BLaER1 treated with 17β-estradiol and CSF1 and Interleukin-3, amounts not matched to agents 10 nM and 100 nM (cell line): ENCODE data around the gene TMTC2.

ENCODE experiments used
- H3K27ac ChIP-seq, 11 experiments: shearing (Covaris generic); formaldehyde crosslinking; 2 replicates each; pipeline ENCODE4 v1.8.1; 2022
- H3K27me3 ChIP-seq, 11 experiments: shearing (Covaris generic); formaldehyde crosslinking; 2 replicates each; pipeline ENCODE4 v1.8.1; 2022
- H3K36me3 ChIP-seq, 11 experiments: shearing (Covaris generic); formaldehyde crosslinking; 2 replicates each; pipeline ENCODE4 v1.8.1; 2022
- H3K4me1 ChIP-seq, 10 experiments: shearing (Covaris generic); formaldehyde crosslinking; 2 replicates each; pipeline ENCODE4 v1.8.1; 2022
- H3K4me2 ChIP-seq, 11 experiments: shearing (Covaris generic); formaldehyde crosslinking; 2 replicates each; pipeline ENCODE4 v1.8.1; 2022
- H3K4me3 ChIP-seq, 10 experiments: shearing (Covaris generic); formaldehyde crosslinking; 2 replicates each; pipeline ENCODE4 v1.8.1; 2022
- H3K9ac ChIP-seq, 11 experiments: shearing (Covaris generic); formaldehyde crosslinking; 2 replicates each; pipeline ENCODE4 v1.8.1; 2022
- H3K9me3 ChIP-seq, 11 experiments: shearing (Covaris generic); formaldehyde crosslinking; replicated peaks in 1 of 11; 2 replicates each; pipeline ENCODE4 v1.8.1; 2022
- H4K20me1 ChIP-seq, 11 experiments: shearing (Covaris generic); formaldehyde crosslinking; 2 replicates each; pipeline ENCODE4 v1.8.1; 2022
- Cebpa-rat ChIP-seq, 11 experiments: shearing (Covaris generic); IDR thresholded peaks; 2 replicates each; pipeline ENCODE4 v1.8.1; 2022

TMTC2 gene

DNA sequence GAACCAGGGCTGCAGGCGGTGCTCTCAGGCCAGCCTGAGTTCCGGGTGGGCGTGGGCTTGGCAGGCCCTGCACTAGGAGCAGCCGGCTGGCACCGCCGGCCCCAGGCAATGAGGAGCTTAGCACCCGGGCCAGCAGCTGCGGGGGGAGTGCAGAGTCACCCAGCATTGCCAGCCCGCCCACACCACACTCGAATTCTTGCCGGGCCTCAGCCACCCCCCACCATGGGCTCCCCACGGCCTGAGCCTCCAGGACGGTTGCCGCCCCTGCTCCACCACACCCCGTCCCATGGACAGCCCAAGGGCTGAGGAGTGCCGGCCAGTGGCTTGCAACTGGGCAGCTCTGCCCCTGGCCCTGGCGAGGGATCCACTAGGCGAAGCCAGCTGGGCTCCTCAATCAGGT lies 453.4 kb downstream of the TMTC2 start:
- no peaks in the 10 kb centered on the region for H3K4me1 ChIP-seq
- H3K9me3 ChIP-seq: peaks cover 0 to 12% (median 7%) of the 10 kb centered on the region in 11 experiments; a peak in 18 of 22 replicates
- no peak overlapping the region for H3K27ac ChIP-seq
- H3K4me2 ChIP-seq: no peak overlapping the region
- H3K27me3 ChIP-seq: no peaks in the 10 kb centered on the region
- no peaks in the 10 kb centered on the region for H4K20me1 ChIP-seq
- no peak for TF ChIP-seq Cebpa-rat (IDR thresholded peaks at IDR 0.05)
- H3K9ac ChIP-seq: no peak overlapping the region
- H3K4me3 ChIP-seq: no peak overlapping the region
- H3K36me3 ChIP-seq: no peaks in the 10 kb centered on the region

DNA sequence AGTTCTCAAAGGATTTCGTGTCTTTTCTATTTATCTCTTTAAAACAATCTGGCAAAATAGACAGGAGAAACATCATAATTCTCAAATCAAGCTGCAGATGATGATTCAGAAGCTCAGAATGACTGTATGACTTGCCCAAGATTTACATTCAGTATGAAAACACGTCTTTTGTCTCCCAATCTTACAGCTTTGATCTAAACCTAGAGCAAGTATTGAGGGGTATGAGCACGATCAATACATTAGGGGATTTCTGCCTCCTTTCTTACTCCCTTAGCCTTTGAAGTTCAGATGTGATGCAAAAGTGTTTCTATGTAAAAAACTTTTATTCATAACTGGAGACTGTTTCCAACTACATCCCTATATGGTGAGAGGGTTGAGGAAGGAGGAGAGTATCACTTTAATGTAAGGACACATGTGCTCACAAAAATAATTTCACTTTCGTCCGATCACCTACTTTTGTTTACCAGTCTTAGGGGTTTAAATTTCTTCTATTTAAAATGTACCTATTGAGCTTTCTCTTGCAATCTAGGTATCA lies 454.8 kb downstream of the TMTC2 start:
- Histone ChIP-seq H3K27ac (no peak overlapping the region), H3K9ac (no peak overlapping the region), H3K4me3 (no peak overlapping the region), H3K9me3 (peaks cover 0 to 12% (median 7%) of the 10 kb centered on the region in 11 experiments; a peak in 18 of 22 replicates), H4K20me1 (no peaks in the 10 kb centered on the region), H3K4me1 (no peaks in the 10 kb centered on the region), H3K4me2 (no peak overlapping the region), H3K27me3 (no peaks in the 10 kb centered on the region), H3K36me3 (no peaks in the 10 kb centered on the region)
- no peak for TF ChIP-seq Cebpa-rat (IDR thresholded peaks at IDR 0.05)

DNA sequence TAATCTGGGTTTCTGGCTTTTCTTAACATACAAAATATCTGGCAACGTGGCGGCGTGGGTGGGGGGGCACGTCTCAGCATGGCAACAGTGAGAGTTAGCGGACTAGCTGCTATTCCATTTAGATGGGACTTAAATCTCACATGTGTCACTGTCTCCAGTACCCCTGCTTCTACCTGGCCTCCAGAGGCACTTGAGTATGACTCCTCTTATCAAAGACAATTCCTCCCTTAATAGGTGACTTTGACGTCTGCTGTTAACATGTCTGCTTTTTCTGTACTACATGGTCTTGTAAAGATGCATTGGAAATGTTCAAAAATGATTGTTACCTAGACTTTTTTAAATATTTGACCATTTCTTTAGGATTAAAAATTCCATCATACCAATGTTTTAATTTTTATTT lies 456.2 kb downstream of the TMTC2 start:
- H3K4me2 ChIP-seq: no peak overlapping the region
- H3K27ac ChIP-seq: no peak overlapping the region
- H3K4me1 ChIP-seq: no peaks in the 10 kb centered on the region
- no peak overlapping the region for H3K9ac ChIP-seq
- no peaks in the 10 kb centered on the region for H4K20me1 ChIP-seq
- no peak overlapping the region for H3K4me3 ChIP-seq
- TF ChIP-seq Cebpa-rat (IDR thresholded peaks at IDR 0.05): no peak
- H3K9me3 ChIP-seq: peaks cover 0 to 12% (median 7%) of the 10 kb centered on the region in 11 experiments; a peak in 18 of 22 replicates
- no peaks in the 10 kb centered on the region for H3K27me3 ChIP-seq
- H3K36me3 ChIP-seq: no peaks in the 10 kb centered on the region

DNA sequence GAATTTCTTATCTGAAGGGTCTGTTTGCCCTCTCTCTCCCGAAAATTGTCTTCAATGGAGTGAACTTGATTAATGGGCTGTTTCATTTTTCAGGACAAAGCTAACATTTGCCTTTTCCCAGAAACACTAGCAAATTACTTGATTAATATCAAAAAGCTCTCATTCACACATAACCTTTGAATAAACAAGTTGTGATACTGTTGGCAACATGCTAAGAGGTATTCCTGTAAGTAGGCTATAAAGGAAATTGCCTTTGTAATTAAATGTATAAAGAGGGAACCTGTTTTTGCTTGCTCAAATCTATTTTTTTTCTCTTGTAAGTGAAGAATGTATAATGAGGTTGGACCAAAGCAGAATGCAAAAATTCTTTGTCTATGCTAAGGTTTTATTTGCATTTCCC lies 457.2 kb downstream of the TMTC2 start:
- Histone ChIP-seq H3K9me3 (peaks cover 0 to 12% (median 7%) of the 10 kb centered on the region in 11 experiments; a peak in 18 of 22 replicates), H3K27me3 (no peaks in the 10 kb centered on the region), H3K27ac (no peak overlapping the region), H4K20me1 (no peaks in the 10 kb centered on the region), H3K36me3 (no peaks in the 10 kb centered on the region), H3K4me3 (no peak overlapping the region), H3K9ac (no peak overlapping the region), H3K4me2 (no peak overlapping the region), H3K4me1 (no peaks in the 10 kb centered on the region)
- TF ChIP-seq Cebpa-rat (IDR thresholded peaks at IDR 0.05): no peak

DNA sequence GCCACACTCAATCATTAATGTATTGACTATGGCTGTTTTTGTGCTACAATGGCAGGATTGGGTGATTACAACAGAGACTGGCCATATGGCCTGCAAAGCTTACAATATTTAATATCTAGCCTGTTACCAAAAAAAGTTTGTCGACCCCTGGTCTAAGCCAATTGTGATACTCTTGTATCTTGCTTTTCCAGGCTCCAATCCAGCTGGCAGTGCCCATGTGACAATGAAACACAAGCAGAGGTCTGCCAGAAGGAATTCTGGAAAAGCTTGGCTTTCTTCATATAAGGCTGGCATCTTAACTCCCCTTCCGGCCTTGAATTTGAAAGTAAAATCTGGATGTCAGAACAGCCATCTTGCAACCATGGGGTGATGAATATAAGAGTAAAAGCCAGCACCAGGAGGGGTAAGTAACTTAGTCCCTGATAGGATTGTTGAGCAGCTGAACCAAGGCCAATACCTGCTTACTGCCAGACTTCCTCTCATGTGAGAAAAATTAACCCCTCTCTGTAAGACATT lies 458.7 kb downstream of the TMTC2 start:
- H3K27me3 ChIP-seq: no peaks in the 10 kb centered on the region
- H3K36me3 ChIP-seq: no peaks in the 10 kb centered on the region
- H3K4me3 ChIP-seq: no peak overlapping the region
- no peaks in the 10 kb centered on the region for H3K4me1 ChIP-seq
- H4K20me1 ChIP-seq: no peaks in the 10 kb centered on the region
- H3K27ac ChIP-seq: no peak overlapping the region
- no peak overlapping the region for H3K9ac ChIP-seq
- TF ChIP-seq Cebpa-rat (IDR thresholded peaks at IDR 0.05): no peak
- peaks cover 0 to 4% (median 0%) of the 10 kb centered on the region in 11 experiments; a peak in 8 of 22 replicates for H3K9me3 ChIP-seq
- H3K4me2 ChIP-seq: no peak overlapping the region

DNA sequence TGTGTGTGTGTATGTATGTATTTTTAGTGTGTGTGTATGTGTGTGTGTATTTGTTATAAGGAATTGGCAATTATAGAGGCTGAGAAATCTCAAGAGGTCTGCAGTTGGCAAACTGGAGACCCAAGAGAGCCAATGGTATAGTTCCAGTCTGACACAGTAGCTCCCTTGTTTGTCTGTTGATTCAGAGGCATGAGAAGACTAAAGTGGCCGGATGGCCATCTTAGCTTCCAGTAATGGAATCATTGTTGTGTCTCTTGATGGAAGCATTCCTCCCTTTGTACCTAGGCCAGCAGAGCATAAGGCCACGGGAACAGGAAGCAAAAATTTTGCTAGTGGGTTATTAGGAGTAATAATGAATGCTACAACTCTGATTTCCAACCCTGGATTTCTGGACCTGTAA lies 460.6 kb downstream of the TMTC2 start:
- no peaks in the 10 kb centered on the region for H3K36me3 ChIP-seq
- no peak for TF ChIP-seq Cebpa-rat (IDR thresholded peaks at IDR 0.05)

DNA sequence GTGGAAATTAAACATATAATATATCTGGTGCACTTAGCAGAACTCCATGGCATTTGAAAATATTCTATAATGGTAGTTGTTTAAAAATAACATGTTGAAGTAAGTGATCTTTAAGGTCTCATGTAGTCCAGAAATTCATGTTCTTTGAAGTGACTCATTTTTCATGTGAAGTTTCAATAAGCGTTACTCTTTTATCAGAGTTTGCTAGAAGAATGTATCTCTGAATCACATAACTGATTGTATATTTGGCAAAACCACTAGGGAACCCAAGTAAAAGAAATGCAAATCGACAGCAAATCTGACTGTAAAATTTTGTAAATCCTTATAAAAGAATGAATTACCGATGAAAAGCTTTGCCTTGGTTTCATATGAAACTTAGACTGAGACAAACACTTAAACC lies 463.3 kb downstream of the TMTC2 start:
- H3K9ac ChIP-seq: no peak overlapping the region
- no peaks in the 10 kb centered on the region for H3K4me1 ChIP-seq
- TF ChIP-seq Cebpa-rat (IDR thresholded peaks at IDR 0.05): no peak
- no peak overlapping the region for H3K27ac ChIP-seq
- no peak overlapping the region for H3K4me3 ChIP-seq
- no peaks in the 10 kb centered on the region for H4K20me1 ChIP-seq
- H3K27me3 ChIP-seq: no peaks in the 10 kb centered on the region
- no peaks in the 10 kb centered on the region for H3K36me3 ChIP-seq
- no peaks in the 10 kb centered on the region for H3K9me3 ChIP-seq
- H3K4me2 ChIP-seq: no peak overlapping the region

More for the DNA sequence above, 460.6 kb downstream of the TMTC2 start:
- no peaks in the 10 kb centered on the region for H4K20me1 ChIP-seq
- no peak overlapping the region for H3K4me3 ChIP-seq
- H3K9ac ChIP-seq: no peak overlapping the region
- no peak overlapping the region for H3K4me2 ChIP-seq
- H3K27ac ChIP-seq: no peak overlapping the region
- no peaks in the 10 kb centered on the region for H3K4me1 ChIP-seq
- H3K27me3 ChIP-seq: no peaks in the 10 kb centered on the region
- no peaks in the 10 kb centered on the region for H3K9me3 ChIP-seq

DNA sequence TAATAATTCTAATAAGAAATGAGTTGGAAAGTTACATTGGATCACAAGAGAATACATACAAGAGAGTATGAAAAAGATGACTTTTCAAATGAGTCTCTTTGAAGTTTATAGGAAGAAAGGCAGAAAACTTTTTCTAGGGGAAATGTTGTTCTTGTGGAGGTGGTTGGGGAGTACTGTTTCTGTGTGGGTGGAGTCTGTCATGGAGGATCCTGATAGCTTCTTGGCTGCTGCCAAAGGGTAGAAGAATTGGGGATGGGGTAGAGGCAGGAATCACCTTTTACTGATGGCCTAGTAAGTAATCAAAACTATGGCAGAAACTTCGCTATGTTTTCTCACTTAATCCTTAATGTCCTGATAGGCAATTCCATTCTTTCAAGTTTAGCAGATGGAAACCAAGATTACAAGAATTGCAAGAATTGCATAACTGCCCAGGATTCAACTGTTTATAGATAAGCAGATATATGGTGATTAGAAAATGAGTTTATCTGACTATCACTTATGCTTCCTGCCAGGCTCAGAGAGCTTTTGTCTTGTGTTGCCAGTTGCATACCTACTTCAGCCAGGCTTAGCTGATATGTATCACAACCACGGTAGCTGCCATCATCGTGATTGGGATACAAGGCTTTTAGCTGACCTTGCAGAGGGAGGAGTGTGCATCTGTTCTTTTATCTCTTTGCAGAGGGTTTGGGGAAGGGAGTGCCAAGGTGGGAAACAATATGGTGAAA lies 463.9 kb downstream of the TMTC2 start:
- H3K36me3 ChIP-seq: no peaks in the 10 kb centered on the region
- H3K4me1 ChIP-seq: no peaks in the 10 kb centered on the region
- no peaks in the 10 kb centered on the region for H3K27me3 ChIP-seq
- H3K4me2 ChIP-seq: no peak overlapping the region
- no peak overlapping the region for H3K27ac ChIP-seq
- H4K20me1 ChIP-seq: no peaks in the 10 kb centered on the region
- H3K9ac ChIP-seq: no peak overlapping the region
- H3K9me3 ChIP-seq: no peaks in the 10 kb centered on the region
- no peak for TF ChIP-seq Cebpa-rat (IDR thresholded peaks at IDR 0.05)
- no peak overlapping the region for H3K4me3 ChIP-seq

DNA sequence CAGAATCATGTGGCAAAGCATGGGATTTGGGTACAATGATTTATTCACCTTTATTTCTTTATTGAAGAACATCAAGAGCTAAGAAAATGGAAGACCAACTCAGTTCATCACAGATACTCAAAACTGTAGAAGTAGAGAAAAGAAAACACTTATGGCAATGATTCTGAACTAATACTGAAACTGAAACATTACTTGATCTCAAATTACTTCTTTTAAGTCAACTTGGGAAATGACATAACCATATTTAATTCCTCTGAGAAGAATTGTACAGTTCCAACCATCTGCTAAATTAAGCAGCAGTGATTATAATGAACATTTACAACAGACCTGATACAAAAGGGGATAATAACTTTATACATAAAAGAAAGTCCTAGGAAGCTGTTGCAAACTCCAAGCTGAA lies 466.5 kb downstream of the TMTC2 start:
- H3K4me1 ChIP-seq: no peaks in the 10 kb centered on the region
- H3K36me3 ChIP-seq: no peaks in the 10 kb centered on the region
- H4K20me1 ChIP-seq: no peaks in the 10 kb centered on the region
- no peaks in the 10 kb centered on the region for H3K9me3 ChIP-seq
- H3K9ac ChIP-seq: no peak overlapping the region
- no peak overlapping the region for H3K4me3 ChIP-seq
- TF ChIP-seq Cebpa-rat (IDR thresholded peaks at IDR 0.05): no peak
- H3K4me2 ChIP-seq: no peak overlapping the region
- no peak overlapping the region for H3K27ac ChIP-seq
- H3K27me3 ChIP-seq: no peaks in the 10 kb centered on the region

DNA sequence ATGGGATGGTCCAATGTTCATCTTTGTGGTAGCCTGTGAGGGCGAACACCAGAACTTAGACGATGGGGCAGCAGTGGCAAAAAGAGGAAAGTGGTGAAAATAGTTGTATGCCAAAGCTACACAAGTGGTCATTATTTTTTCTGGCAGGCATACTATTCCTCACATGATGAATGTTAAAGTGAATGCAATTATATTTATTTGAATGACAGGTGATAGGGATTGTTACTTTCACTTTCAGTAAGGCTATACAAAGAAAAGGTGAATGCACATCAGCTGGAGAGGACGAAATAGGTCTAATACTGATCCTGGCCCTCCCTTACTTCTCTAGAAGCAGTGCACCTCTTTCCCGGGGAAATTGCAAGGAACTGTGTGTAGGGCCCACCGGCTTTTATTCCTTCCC lies 470.1 kb downstream of the TMTC2 start:
- H3K4me1 ChIP-seq: no peaks in the 10 kb centered on the region
- no peaks in the 10 kb centered on the region for H3K27me3 ChIP-seq
- H3K9me3 ChIP-seq: no peaks in the 10 kb centered on the region
- no peak overlapping the region for H3K27ac ChIP-seq
- no peak for TF ChIP-seq Cebpa-rat (IDR thresholded peaks at IDR 0.05)
- H4K20me1 ChIP-seq: no peaks in the 10 kb centered on the region
- H3K9ac ChIP-seq: no peak overlapping the region
- H3K4me3 ChIP-seq: no peak overlapping the region
- H3K4me2 ChIP-seq: no peak overlapping the region
- H3K36me3 ChIP-seq: no peaks in the 10 kb centered on the region
